Neural crest cell (in vitro differentiated cells): ENCODE data around the gene RAB1B. TPM values are rescaled to one million over a fixed set of nuclear protein-coding genes. Genes with fewer than 3 reads are reported as not detected.

Experiments
- DNase-seq: peaks from one replicate; pipeline ENCODE4 v3.0.0; 2021; ENCODE audit warnings: low read depth, mixed read lengths, low spot score
- H3K27ac Mint-ChIP-seq: one replicate; pipeline ENCODE4 v1.8.0; 2021; ENCODE audit warnings: mild to moderate bottlenecking, mixed read lengths; ENCODE audit not compliant: unreplicated experiment
- H3K27me3 Mint-ChIP-seq: 2 replicates; pipeline ENCODE4 v1.8.0; 2021; ENCODE audit warnings: low read depth, mild to moderate bottlenecking, mixed read lengths
- H3K36me3 Mint-ChIP-seq: 2 replicates; pipeline ENCODE4 v1.8.0; 2021; ENCODE audit warnings: low read depth, mild to moderate bottlenecking, mixed read lengths
- H3K4me1 Mint-ChIP-seq: 2 replicates; pipeline ENCODE4 v1.8.0; 2021; ENCODE audit warnings: mixed read lengths
- H3K4me3 Mint-ChIP-seq: one replicate; pipeline ENCODE4 v1.8.0; 2021; ENCODE audit warnings: mild to moderate bottlenecking, mixed read lengths
- H3K9me3 Mint-ChIP-seq: 2 replicates; pipeline ENCODE4 v1.8.0; 2021; ENCODE audit warnings: mixed read lengths
- CTCF ChIP-seq: fragments of 200-600 bp; sonication (generic); conservative IDR thresholded peaks from 2 replicates; pipeline ENCODE4 v1.5.0; 2021; ENCODE audit warnings: antibody characterized with exemption, mild to moderate bottlenecking
- total RNA-seq: library from RNA; stranded (reverse); gene quantifications from 2 replicates; pipeline ENCODE4 v1.2.1, GENCODE V29; 2021

The RAB1B gene
- total RNA-seq, 1 donor from 2014 or later: 116 TPM

GRCh38 chr11:66291706-66292542 lies 23.5 kb downstream of the RAB1B start, which contains the start of gene TMEM151A:
TMEM151A (plus strand) TSS chr11:66291894; CDS start chr11:66292014, 120 bp downstream.
- Mint-ChIP-seq H3K27me3 (peaks cover 53% of the 10 kb centered on the region), H3K36me3 (no peaks in the 10 kb centered on the region), H3K4me1 (peaks cover 33% of the 10 kb centered on the region), H3K4me3 (peak within 1 kb of the TSS; percentile 90), H3K27ac (no peak within 1 kb of the TSS), H3K9me3 (no peaks in the 10 kb centered on the region)
- TF ChIP-seq CTCF: no peak
- no peak for DNase-seq

- no peak for DNase-seq
- Mint-ChIP-seq H3K27ac (no peak overlapping the region), H3K36me3 (no peaks in the 10 kb centered on the region), H3K4me3 (peak overlapping the region; percentile 75), H3K27me3 (peaks cover 61% of the 10 kb centered on the region), H3K4me1 (peaks cover 33% of the 10 kb centered on the region), H3K9me3 (no peaks in the 10 kb centered on the region)
- no peak for TF ChIP-seq CTCF
Measured at GRCh38 chr11:66292543-66293332, 24.3 kb downstream of the RAB1B start.

GRCh38 chr11:66293352-66293751 lies 24.9 kb downstream of the RAB1B start:
- H3K27ac Mint-ChIP-seq: no peak overlapping the region
- peak overlapping the region; percentile 71 for H3K4me3 Mint-ChIP-seq
- H3K4me1 Mint-ChIP-seq: peaks cover 29% of the 10 kb centered on the region
- peaks cover 64% of the 10 kb centered on the region for H3K27me3 Mint-ChIP-seq
- DNase-seq: no peak
- H3K36me3 Mint-ChIP-seq: no peaks in the 10 kb centered on the region
- no peaks in the 10 kb centered on the region for H3K9me3 Mint-ChIP-seq
- TF ChIP-seq CTCF: no peak

GRCh38 chr11:66293777-66294625 lies 25.6 kb downstream of the RAB1B start:
- H3K9me3 Mint-ChIP-seq: no peaks in the 10 kb centered on the region
- DNase-seq: no peak
- no peak overlapping the region for H3K27ac Mint-ChIP-seq
- peaks cover 62% of the 10 kb centered on the region for H3K27me3 Mint-ChIP-seq
- peak overlapping the region; percentile 71 for H3K4me3 Mint-ChIP-seq
- H3K4me1 Mint-ChIP-seq: peaks cover 26% of the 10 kb centered on the region
- TF ChIP-seq CTCF: no peak
- no peaks in the 10 kb centered on the region for H3K36me3 Mint-ChIP-seq
